H9 (cell line): Measurements from ENCODE around the gene RANBP9. TPM values are rescaled to one million over a fixed set of nuclear protein-coding genes. Genes with fewer than 3 reads are reported as not detected.
A peak's percentile ranks its signal among the peaks of the same experiment; 100 is the strongest.

Source experiments
- DNase-seq: peaks from one replicate; pipeline ENCODE4 v3.0.0-alpha.2; 2017
- H2AFZ ChIP-seq: one replicate; pipeline ENCODE4 v1.6.1; 2013; ENCODE audit warnings: mild to moderate bottlenecking, low read length, control low read depth, moderate library complexity
- H2AK5ac ChIP-seq: 2 replicates; pipeline ENCODE4 v1.6.1; 2013; ENCODE audit warnings: low read length, control low read depth, mixed read lengths; ENCODE audit not compliant: insufficient read length
- H2BK120ac ChIP-seq: one replicate; pipeline ENCODE4 v1.6.1; 2013; ENCODE audit warnings: low read depth, mild to moderate bottlenecking, low read length, control low read depth, inconsistent platforms; ENCODE audit not compliant: poor library complexity, severe bottlenecking
- H2BK12ac ChIP-seq: 2 replicates; pipeline ENCODE4 v1.6.1; 2013; ENCODE audit warnings: low read length, control low read depth, mixed read lengths, low read depth; ENCODE audit not compliant: insufficient read length
- H2BK15ac ChIP-seq: 2 replicates; pipeline ENCODE4 v1.6.1; 2013; ENCODE audit warnings: low read depth, low read length, control low read depth
- H2BK20ac ChIP-seq: one replicate; pipeline ENCODE4 v1.6.1; 2013; ENCODE audit warnings: low read depth, mild to moderate bottlenecking, low read length, control low read depth, inconsistent platforms; ENCODE audit not compliant: poor library complexity, severe bottlenecking
- H2BK5ac ChIP-seq: 2 replicates; pipeline ENCODE4 v1.6.1; 2013; ENCODE audit warnings: low read length, control low read depth, mixed read lengths; ENCODE audit not compliant: insufficient read length
- H3K14ac ChIP-seq: 2 replicates; pipeline ENCODE4 v1.6.1; 2013; ENCODE audit warnings: low read length, control low read depth; ENCODE audit not compliant: insufficient read depth
- H3K18ac ChIP-seq: 2 replicates; pipeline ENCODE4 v1.6.1; 2013; ENCODE audit warnings: low read depth, mild to moderate bottlenecking, mixed read lengths, low read length, control low read depth; ENCODE audit not compliant: insufficient read length
- H3K23ac ChIP-seq: 2 replicates; pipeline ENCODE4 v1.6.1; 2013; ENCODE audit warnings: low read length, control low read depth, mixed read lengths, low read depth; ENCODE audit not compliant: insufficient read length
- H3K23me2 ChIP-seq: 2 replicates; pipeline ENCODE4 v1.6.1; 2013; ENCODE audit warnings: low read depth, mild to moderate bottlenecking, mixed read lengths, low read length, control low read depth; ENCODE audit not compliant: insufficient read length, poor library complexity, severe bottlenecking
- H3K27ac ChIP-seq: 2 replicates; pipeline ENCODE4 v1.5.1; 2013; ENCODE audit warnings: low read length, control low read depth, mixed read lengths, low read depth; ENCODE audit not compliant: insufficient read length
- H3K27me3 ChIP-seq: 2 replicates; pipeline ENCODE4 v1.6.1; 2013; ENCODE audit warnings: low read length, control low read depth, inconsistent platforms; ENCODE audit not compliant: insufficient read depth
- H3K4ac ChIP-seq: 2 replicates; pipeline ENCODE4 v1.6.1; 2013; ENCODE audit warnings: low read depth, mild to moderate bottlenecking, control low read depth, inconsistent platforms, low read length, moderate library complexity
- H3K4me1 ChIP-seq: 2 replicates; pipeline ENCODE4 v1.6.1; 2013; ENCODE audit warnings: low read length, control low read depth, inconsistent platforms; ENCODE audit not compliant: insufficient read depth
- H3K4me2 ChIP-seq: 2 replicates; pipeline ENCODE4 v1.6.1; 2013; ENCODE audit warnings: low read length, control low read depth, mixed read lengths; ENCODE audit not compliant: insufficient read length, insufficient read depth
- H3K56ac ChIP-seq: 2 replicates; pipeline ENCODE4 v1.6.1; 2013; ENCODE audit warnings: low read depth, mild to moderate bottlenecking, mixed read lengths, low read length, control low read depth; ENCODE audit not compliant: insufficient read length
- H3K79me1 ChIP-seq: 2 replicates; pipeline ENCODE4 v1.6.1; 2013; ENCODE audit warnings: low read depth, mild to moderate bottlenecking, moderate library complexity, low read length, control low read depth, inconsistent platforms; ENCODE audit not compliant: insufficient read depth, poor library complexity, severe bottlenecking
- H3K79me2 ChIP-seq: 2 replicates; pipeline ENCODE4 v1.6.1; 2013; ENCODE audit warnings: low read length, control low read depth, inconsistent platforms; ENCODE audit not compliant: insufficient read depth
- H3K9ac ChIP-seq: 2 replicates; pipeline ENCODE4 v1.6.1; 2013; ENCODE audit warnings: low read length, control low read depth, mixed read lengths; ENCODE audit not compliant: insufficient read length; ENCODE audit errors: extremely low read depth
- H3K9me3 ChIP-seq: one replicate; pipeline ENCODE4 v1.6.1; 2013; ENCODE audit warnings: low read depth, low read length, inconsistent platforms; ENCODE audit not compliant: control insufficient read depth
- H3T11ph ChIP-seq: one replicate; pipeline ENCODE4 v1.6.1; 2013; ENCODE audit warnings: mild to moderate bottlenecking, low read length, control low read depth, inconsistent platforms
- H4K20me1 ChIP-seq: one replicate; pipeline ENCODE4 v1.6.1; 2013; ENCODE audit not compliant: control insufficient read depth, insufficient read length, insufficient read depth
- H4K5ac ChIP-seq: 2 replicates; pipeline ENCODE4 v1.6.1; 2013; ENCODE audit warnings: low read depth, mild to moderate bottlenecking, mixed read lengths, low read length, control low read depth; ENCODE audit not compliant: insufficient read length
- H4K8ac ChIP-seq: replicated peaks from 2 replicates; pipeline ENCODE4 v1.6.1; 2013; ENCODE audit warnings: low read length, control low read depth, mixed read lengths, low read depth; ENCODE audit not compliant: insufficient read length
- H4K91ac ChIP-seq: 2 replicates; pipeline ENCODE4 v1.6.1; 2013; ENCODE audit warnings: low read depth, mild to moderate bottlenecking, moderate library complexity, mixed read lengths, low read length, control low read depth; ENCODE audit not compliant: insufficient read length
- H3K27ac Mint-ChIP-seq, 3 experiments: 2 replicates in 2 of 3; 3 replicates in 1 of 3; pipeline ENCODE4 v1.8.0; 2020 to 2021; ENCODE audit warnings: mixed read lengths in 3 of 3, mild to moderate bottlenecking in 1 of 3, moderate library complexity in 1 of 3
- H3K27me3 Mint-ChIP-seq: 2 replicates; pipeline ENCODE4 v1.8.0; 2021; ENCODE audit warnings: low read depth, mild to moderate bottlenecking, moderate library complexity, mixed read lengths
- H3K36me3 Mint-ChIP-seq, 3 experiments: 2 replicates in 2 of 3; 3 replicates in 1 of 3; pipeline ENCODE4 v1.8.0; 2020 to 2021; ENCODE audit warnings: low read depth in 3 of 3, mixed read lengths in 3 of 3; ENCODE audit not compliant: insufficient read depth in 1 of 3
- H3K4me1 Mint-ChIP-seq, 2 experiments: 2 replicates each; pipeline ENCODE4 v1.8.0; 2020; ENCODE audit warnings: mixed read lengths in 2 of 2
- H3K4me3 Mint-ChIP-seq, 2 experiments: 2 replicates in 1 of 2; 3 replicates in 1 of 2; pipeline ENCODE4 v1.8.0; 2020 to 2021; ENCODE audit warnings: mild to moderate bottlenecking in 2 of 2, mixed read lengths in 2 of 2, moderate library complexity in 1 of 2
- H3K9me3 Mint-ChIP-seq, 2 experiments: 2 replicates in 1 of 2; 3 replicates in 1 of 2; pipeline ENCODE4 v1.8.0; 2020; ENCODE audit warnings: mild to moderate bottlenecking in 2 of 2, mixed read lengths in 2 of 2, moderate library complexity in 1 of 2
- WGBS: extraction: QIAGEN DNeasy Blood & Tissue Kit; methylation state at CpG from one replicate; pipeline ENCODE4 v1.1.7; 2013; ENCODE audit warnings: missing lambda C conversion rate, low lambda C conversion rate, mixed read lengths; ENCODE audit not compliant: insufficient read length; ENCODE audit errors: extremely low coverage; 5-methylcytosine and 5-hydroxymethylcytosine counted together
- total RNA-seq: library from RNA; stranded (reverse); gene quantifications from 2 replicates; pipeline ENCODE4 v1.2.1, GENCODE V29; 2021
- TF ChIP-seq, protein P1 (sequence below): fragments of 200-600 bp; sonication (generic); conservative IDR thresholded peaks from 3 replicates; pipeline ENCODE4 v1.8.0; 2021; ENCODE audit warnings: antibody characterized with exemption, mild to moderate bottlenecking

RANBP9 gene
- total RNA-seq, 1 experiment from 2014 or later: 37.2 TPM

DNA sequence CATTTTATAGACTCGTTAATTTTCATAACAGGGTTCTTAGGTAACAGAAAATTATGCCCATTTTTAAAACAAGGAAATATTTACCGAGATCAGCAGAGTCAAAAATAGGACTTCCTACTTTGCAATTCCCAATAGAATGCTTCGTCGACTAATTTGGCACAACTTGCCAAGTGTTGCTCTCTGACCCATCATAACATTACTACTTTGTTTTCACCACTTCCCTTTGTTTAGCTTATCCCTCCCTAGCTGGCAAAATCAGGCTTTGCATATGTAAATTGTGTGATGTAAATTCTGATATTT, 914 bp upstream of the RANBP9 start:
- Histone ChIP-seq H3K9me3 (no peaks in the 10 kb centered on the region), H3T11ph (no peak overlapping the region), H2BK15ac (no peak overlapping the region), H2BK20ac (no peak overlapping the region), H3K18ac (no peak overlapping the region), H4K91ac (no peak overlapping the region), H2BK5ac (no peak overlapping the region), H3K4ac (no peak overlapping the region), H2AFZ (peak overlapping the region; percentile 51), H3K56ac (no peak overlapping the region), H3K27me3 (no peaks in the 10 kb centered on the region), H3K4me2 (peak overlapping the region; percentile 91), H4K8ac (no peak overlapping the region), H3K79me2 (peaks cover 9% of the 10 kb centered on the region; the same call in 1 of the 2 replicates), H3K23me2 (peaks cover 7% of the 10 kb centered on the region), H3K27ac (peak overlapping the region; percentile 82), H3K79me1 (no peaks in the 10 kb centered on the region), H3K14ac (no peak overlapping the region), H3K4me1 (peaks cover 2% of the 10 kb centered on the region; the same call in 1 of the 2 replicates), H4K20me1 (no peaks in the 10 kb centered on the region), H3K23ac (no peak overlapping the region), H2BK120ac (no peak overlapping the region), H2AK5ac (no peak overlapping the region), H2BK12ac (no peak overlapping the region), H4K5ac (no peak overlapping the region), H3K9ac (no peak overlapping the region)
- no peak for DNase-seq
- Mint-ChIP-seq H3K36me3 (peaks cover 6 to 12% (median 9%) of the 10 kb centered on the region in 3 experiments), H3K4me3 (peak overlapping the region; percentile 84 to 92), H3K27ac (peak overlapping the region in 2 of 3 experiments; percentile 94 to 97; a peak in 4 of 7 replicates), H3K4me1 (peaks cover 32 to 33% of the 10 kb centered on the region in 2 experiments), H3K9me3 (peaks cover 9 to 17% of the 10 kb centered on the region in 2 experiments), H3K27me3 (no peaks in the 10 kb centered on the region; the same call in 1 of the 2 replicates)
- WGBS: no CpG with 5 or more reads among the region's 4 CpGs
- TF ChIP-seq, protein P1, sequence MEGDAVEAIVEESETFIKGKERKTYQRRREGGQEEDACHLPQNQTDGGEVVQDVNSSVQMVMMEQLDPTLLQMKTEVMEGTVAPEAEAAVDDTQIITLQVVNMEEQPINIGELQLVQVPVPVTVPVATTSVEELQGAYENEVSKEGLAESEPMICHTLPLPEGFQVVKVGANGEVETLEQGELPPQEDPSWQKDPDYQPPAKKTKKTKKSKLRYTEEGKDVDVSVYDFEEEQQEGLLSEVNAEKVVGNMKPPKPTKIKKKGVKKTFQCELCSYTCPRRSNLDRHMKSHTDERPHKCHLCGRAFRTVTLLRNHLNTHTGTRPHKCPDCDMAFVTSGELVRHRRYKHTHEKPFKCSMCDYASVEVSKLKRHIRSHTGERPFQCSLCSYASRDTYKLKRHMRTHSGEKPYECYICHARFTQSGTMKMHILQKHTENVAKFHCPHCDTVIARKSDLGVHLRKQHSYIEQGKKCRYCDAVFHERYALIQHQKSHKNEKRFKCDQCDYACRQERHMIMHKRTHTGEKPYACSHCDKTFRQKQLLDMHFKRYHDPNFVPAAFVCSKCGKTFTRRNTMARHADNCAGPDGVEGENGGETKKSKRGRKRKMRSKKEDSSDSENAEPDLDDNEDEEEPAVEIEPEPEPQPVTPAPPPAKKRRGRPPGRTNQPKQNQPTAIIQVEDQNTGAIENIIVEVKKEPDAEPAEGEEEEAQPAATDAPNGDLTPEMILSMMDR: no peak
